NB4 (cell line): ENCODE measurements around the gene CRNN.

Experiments
- POLR2A ChIP-seq: IDR thresholded peaks from 2 replicates; pipeline ENCODE4 v1.6.1; 2011; ENCODE audit warnings: mild to moderate bottlenecking; ENCODE audit not compliant: insufficient read length; ENCODE audit errors: extremely low read depth
- TF ChIP-seq, protein P1 (sequence below): IDR thresholded peaks from one replicate; pipeline ENCODE4 v1.5.1; 2012; ENCODE audit warnings: low read depth, low read length

GRCh38 chr1:152410599-152410998 is 3.5 kb downstream of the CRNN start:
- TF ChIP-seq POLR2A: no peak
- TF ChIP-seq, protein P1, sequence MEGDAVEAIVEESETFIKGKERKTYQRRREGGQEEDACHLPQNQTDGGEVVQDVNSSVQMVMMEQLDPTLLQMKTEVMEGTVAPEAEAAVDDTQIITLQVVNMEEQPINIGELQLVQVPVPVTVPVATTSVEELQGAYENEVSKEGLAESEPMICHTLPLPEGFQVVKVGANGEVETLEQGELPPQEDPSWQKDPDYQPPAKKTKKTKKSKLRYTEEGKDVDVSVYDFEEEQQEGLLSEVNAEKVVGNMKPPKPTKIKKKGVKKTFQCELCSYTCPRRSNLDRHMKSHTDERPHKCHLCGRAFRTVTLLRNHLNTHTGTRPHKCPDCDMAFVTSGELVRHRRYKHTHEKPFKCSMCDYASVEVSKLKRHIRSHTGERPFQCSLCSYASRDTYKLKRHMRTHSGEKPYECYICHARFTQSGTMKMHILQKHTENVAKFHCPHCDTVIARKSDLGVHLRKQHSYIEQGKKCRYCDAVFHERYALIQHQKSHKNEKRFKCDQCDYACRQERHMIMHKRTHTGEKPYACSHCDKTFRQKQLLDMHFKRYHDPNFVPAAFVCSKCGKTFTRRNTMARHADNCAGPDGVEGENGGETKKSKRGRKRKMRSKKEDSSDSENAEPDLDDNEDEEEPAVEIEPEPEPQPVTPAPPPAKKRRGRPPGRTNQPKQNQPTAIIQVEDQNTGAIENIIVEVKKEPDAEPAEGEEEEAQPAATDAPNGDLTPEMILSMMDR: no peak
